VCaP (cell line): ENCODE results near the gene KCNMA1.

Experiments used
- H3K27ac ChIP-seq: fragments of 450-650 bp; 2 replicates; pipeline ENCODE4 v1.5.1; 2017
- TF ChIP-seq, protein P1 (sequence below): fragments of 450-650 bp; conservative IDR thresholded peaks from 2 replicates; pipeline ENCODE4 v1.5.1; 2017; ENCODE audit warnings: mild to moderate bottlenecking, moderate library complexity

KCNMA1 gene

DNA sequence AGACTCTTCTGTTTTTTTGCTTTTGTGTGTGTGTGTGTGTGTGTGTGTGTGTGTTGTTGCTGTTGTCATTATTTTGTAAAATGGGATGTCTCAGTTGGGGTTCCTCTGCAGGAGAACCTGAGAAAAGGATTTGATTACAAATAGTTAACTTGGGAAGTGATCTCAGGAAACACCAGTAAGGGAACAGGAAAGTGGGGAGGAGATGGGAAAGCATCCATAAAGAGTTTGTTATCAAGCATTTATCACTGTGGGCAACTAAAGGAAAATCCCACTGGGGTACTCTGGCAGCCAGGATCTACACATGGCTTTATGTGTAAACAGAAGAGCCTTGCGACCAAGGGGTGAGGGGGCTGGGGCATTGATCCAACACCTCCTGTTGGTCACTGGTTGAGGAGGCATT, 485.4 kb downstream of the KCNMA1 start:
- H3K27ac ChIP-seq, result no peak overlapping the region
- TF ChIP-seq, protein P1, sequence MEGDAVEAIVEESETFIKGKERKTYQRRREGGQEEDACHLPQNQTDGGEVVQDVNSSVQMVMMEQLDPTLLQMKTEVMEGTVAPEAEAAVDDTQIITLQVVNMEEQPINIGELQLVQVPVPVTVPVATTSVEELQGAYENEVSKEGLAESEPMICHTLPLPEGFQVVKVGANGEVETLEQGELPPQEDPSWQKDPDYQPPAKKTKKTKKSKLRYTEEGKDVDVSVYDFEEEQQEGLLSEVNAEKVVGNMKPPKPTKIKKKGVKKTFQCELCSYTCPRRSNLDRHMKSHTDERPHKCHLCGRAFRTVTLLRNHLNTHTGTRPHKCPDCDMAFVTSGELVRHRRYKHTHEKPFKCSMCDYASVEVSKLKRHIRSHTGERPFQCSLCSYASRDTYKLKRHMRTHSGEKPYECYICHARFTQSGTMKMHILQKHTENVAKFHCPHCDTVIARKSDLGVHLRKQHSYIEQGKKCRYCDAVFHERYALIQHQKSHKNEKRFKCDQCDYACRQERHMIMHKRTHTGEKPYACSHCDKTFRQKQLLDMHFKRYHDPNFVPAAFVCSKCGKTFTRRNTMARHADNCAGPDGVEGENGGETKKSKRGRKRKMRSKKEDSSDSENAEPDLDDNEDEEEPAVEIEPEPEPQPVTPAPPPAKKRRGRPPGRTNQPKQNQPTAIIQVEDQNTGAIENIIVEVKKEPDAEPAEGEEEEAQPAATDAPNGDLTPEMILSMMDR, result no peak

DNA sequence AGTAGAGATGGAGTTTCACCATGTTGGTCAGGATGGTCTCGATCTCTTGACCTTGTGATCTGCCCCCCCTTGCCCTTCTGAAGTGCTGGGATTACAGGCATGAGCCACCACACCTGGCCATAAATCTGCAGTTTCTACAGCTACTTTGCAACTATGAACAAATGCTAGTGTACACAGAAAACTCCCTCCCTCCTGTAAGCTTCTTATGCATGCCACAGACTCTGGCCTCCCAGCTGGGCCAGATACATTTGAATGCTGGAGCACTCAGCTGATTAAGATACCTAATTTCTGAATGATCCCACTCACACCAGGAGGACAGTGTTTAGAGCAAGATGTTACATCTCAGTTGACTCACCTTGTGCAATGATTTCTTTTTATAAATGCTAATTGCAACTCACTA, 486.2 kb downstream of the KCNMA1 start:
- TF ChIP-seq, protein P1, result no peak
- H3K27ac ChIP-seq, result no peak overlapping the region

DNA sequence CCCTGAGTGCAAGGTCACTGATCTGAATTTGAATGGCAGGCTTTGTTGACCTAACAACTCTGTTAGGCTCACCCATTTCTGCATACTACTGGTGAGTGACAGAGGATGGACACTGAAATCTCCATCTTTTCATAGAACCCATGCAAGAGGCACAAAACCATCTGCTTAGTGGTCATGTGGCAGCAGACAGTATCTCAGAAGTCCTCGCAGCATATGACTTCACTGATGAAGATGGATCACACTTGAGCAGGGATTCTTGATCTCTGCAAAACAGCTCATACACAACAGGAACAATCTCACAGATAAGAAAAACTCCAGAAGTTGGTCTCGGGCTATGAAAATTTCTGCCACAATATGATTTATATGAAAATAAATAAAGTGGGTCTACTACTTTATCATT, 487.9 kb downstream of the KCNMA1 start:
- TF ChIP-seq, protein P1, result no peak
- H3K27ac ChIP-seq, result no peak overlapping the region

DNA sequence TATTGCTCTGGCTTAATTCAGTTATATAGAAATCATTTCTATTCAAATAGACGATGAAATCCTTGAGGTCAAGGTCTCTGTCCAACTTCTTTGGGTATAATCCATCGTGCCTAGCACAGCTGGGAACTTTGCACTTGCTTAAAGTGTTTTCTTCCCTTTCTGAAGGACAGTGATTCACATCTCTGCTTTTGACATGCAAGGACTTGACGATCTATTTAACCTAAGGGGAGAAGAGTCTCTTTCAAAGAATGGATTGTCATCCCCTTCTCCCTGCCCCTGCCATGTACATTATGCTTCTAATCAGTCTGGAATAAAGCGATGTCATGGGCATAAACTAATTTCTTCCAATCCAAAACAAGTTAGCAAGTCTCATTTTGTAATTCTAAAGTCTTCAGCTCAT, 488.6 kb downstream of the KCNMA1 start:
- no peak overlapping the region for H3K27ac ChIP-seq
- TF ChIP-seq, protein P1, result no peak

DNA sequence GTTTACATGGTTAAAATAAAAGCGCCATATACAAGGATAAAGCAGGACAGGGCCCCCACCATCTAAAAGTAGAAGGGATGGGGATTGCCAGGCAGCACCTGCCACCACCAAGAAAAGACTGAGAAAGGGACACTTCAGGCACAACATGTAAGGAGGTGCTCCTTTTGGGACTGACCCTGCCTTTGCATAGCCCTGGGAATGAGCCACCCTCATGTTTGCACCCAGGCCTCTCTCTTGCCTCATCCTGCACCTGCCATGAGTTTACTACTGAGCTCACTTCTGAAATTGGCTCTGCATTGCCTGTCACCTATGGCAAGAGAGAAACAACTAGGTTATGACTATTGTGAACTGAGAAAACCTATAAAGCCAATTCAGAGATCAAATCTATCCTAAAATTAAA, 489.7 kb downstream of the KCNMA1 start:
- H3K27ac ChIP-seq, result no peak overlapping the region
- TF ChIP-seq, protein P1, result no peak

DNA sequence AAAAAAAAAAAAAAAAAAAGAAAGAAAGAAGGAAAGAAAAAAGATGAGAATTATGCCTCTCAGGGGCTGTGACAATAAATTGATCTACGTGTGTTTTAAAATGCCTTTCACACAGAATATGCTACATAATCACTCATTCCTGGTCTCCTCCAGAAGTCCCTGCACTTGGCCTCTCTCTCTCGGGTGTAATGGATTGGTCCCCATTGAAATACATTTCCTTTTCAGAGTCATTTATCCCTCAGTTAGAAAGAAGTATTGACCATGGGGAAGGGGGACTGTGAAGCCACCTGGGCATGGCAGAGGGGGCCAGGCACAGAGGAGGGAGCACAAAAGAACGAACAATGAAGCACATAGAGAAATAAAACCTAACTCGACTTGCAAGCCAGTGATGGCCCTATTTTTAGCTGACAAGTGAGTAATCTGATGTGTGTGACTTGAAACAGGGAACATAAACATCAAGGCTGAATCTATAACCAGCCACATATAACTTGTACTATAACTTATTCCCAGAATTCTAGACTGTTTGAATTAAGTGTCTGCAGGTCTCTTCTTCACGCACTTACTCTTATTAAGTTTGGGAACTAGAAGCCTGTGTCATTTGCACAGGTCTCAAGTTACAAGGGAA, 490.8 kb downstream of the KCNMA1 start:
- no peak overlapping the region for H3K27ac ChIP-seq
- TF ChIP-seq, protein P1, result no peak

DNA sequence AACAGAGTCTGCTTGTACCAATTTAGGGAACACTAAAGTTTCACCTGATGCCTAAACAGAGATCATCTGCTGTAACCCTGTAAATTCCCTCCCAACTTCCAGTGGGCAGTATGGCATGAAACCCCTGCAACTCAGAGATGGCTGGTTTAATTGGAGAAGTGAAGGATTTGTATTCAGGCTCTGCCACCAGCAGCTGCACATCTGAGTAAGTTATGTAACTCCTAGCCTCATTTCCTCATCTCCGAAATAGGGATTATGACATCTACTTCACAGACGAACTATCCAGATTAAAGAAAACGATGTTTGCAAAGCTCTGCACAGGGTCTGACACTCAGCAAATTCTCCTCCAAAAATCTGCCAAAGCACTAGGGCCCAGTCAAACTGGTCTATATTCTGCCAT, 493.0 kb downstream of the KCNMA1 start:
- H3K27ac ChIP-seq, result no peak overlapping the region
- TF ChIP-seq, protein P1, result no peak
